Thymus (tissue), 11 donors: ENCODE measurements around the gene DOCK3. TPM values are rescaled to one million over a fixed set of nuclear protein-coding genes. Genes with fewer than 3 reads are reported as not detected.
"Not testable (repeated sequence)": the region's sequence is repeated elsewhere in the genome, so short reads cannot be mapped to it uniquely, and the experiment has no call there.

Experiments
- DNase-seq, 9 donors: peaks; one replicate each; pipeline ENCODE4 v3.0.0-alpha.2; 2013; ENCODE audit warnings: low spot score in 9 of 9, low read depth in 6 of 9, missing footprints in 1 of 9
- H3K27ac ChIP-seq, 2 donors: one replicate each; pipeline ENCODE4 v1.5.1; 2013; ENCODE audit warnings: control low read depth in 1 of 2, low read depth in 1 of 2, low read length in 1 of 2, mild to moderate bottlenecking in 1 of 2, moderate library complexity in 1 of 2
- H3K27me3 ChIP-seq, 2 donors: one replicate each; pipeline ENCODE4 v1.5.1; 2013; ENCODE audit warnings: low read length in 1 of 2; ENCODE audit not compliant: control insufficient read depth in 2 of 2, insufficient read depth in 1 of 2
- H3K36me3 ChIP-seq, 2 donors: one replicate each; pipeline ENCODE4 v1.5.1; 2013; ENCODE audit warnings: low read length in 1 of 2, mild to moderate bottlenecking in 1 of 2, moderate library complexity in 1 of 2; ENCODE audit not compliant: control insufficient read depth in 2 of 2, insufficient read depth in 2 of 2
- H3K4me1 ChIP-seq, 2 donors: one replicate each; pipeline ENCODE4 v1.5.1; 2013; ENCODE audit warnings: low read length in 2 of 2; ENCODE audit not compliant: control insufficient read depth in 2 of 2, insufficient read depth in 2 of 2
- H3K4me3 ChIP-seq, 2 donors: one replicate each; pipeline ENCODE4 v1.5.1; 2013; ENCODE audit warnings: low read length in 2 of 2, control low read depth in 1 of 2, mild to moderate bottlenecking in 1 of 2
- H3K9me3 ChIP-seq, 2 donors: one replicate each; pipeline ENCODE4 v1.5.1; 2013; ENCODE audit warnings: low read length in 1 of 2, mild to moderate bottlenecking in 1 of 2; ENCODE audit not compliant: control insufficient read depth in 2 of 2, insufficient read depth in 1 of 2
- WGBS: extraction: QIAGEN DNeasy Blood & Tissue Kit; methylation state at CpG from one replicate; pipeline ENCODE4 v1.1.7; 2013; 5-methylcytosine and 5-hydroxymethylcytosine counted together
- polyA plus RNA-seq: library from polyadenylated mRNA; stranded (reverse); fragments of 200-250 nt; gene quantifications from one replicate; pipeline ENCODE4 v1.2.3, GENCODE V29; 2013
- total RNA-seq: library from RNA; stranded (reverse); fragments of 120-200 nt; gene quantifications from one replicate; pipeline ENCODE4 v1.2.4, GENCODE V29; 2013
- donor health status: healthy.

The DOCK3 gene
- total and polyA plus RNA-seq, 2 donors: 0.05 to 0.21 TPM

- H3K27ac ChIP-seq, H3K4me1 ChIP-seq, H3K4me3 ChIP-seq, H3K9me3 ChIP-seq, DNase-seq, H3K36me3 ChIP-seq: not testable (repeated sequence)
- WGBS: 80% methylated on average over 9 of the region's 9 CpGs
- peaks cover 0 to 14% of the 10 kb centered on the region in 2 donors for H3K27me3 ChIP-seq
These were observed 8.9 kb upstream of the DOCK3 start for GRCh38 chr3:50665841-50666115.

DNA sequence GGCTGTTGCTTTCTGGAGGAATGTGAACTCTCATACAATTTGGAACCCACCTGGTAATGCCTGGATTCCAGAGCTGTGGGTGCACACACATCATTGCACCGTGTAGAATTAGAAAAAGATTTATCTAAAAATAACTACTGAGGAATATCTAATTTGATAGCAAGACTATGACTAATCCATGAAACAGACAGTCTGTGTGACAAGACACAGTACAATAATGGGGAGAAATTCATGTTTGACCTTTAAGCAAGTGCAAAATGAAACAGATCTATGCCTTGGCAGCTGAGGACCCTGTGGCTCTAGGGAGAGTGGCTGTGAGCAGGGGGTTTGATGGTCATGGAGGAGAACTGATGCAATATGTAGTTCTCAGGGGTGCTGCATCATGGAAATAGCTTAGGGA is 7.9 kb upstream of the DOCK3 start:
- Histone ChIP-seq H3K27me3 (peaks cover 0 to 22% of the 10 kb centered on the region in 2 donors), H3K4me3 (no peak overlapping the region), H3K9me3 (no peaks in the 10 kb centered on the region), H3K36me3 (no peaks in the 10 kb centered on the region), H3K4me1 (no peaks in the 10 kb centered on the region), H3K27ac (no peak overlapping the region)
- 90% methylated on average over 1 of the region's 1 CpG for WGBS
- DNase-seq: no peak

DNA sequence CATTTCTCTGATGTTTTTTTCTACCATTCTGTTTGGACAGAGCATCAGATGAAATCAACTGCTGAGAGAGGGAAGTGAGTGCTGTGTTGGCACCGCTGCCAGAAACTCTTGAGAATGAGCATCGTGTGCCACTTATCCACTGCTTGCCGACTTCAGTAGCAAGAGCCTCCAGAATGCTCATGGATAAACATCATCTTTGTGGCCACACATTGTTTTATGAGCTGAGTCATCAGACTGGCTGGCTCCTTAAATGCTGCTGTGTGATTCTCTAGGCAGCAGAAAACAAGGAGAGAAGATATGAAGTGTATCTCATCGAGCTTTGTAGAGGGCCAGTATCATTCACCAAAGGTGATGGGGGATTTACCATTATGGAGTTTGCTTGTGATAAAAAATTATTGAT is 3.4 kb upstream of the DOCK3 start:
- H3K36me3 ChIP-seq: no peaks in the 10 kb centered on the region
- no peaks in the 10 kb centered on the region for H3K9me3 ChIP-seq
- H3K4me1 ChIP-seq: peaks cover 5 to 9% of the 10 kb centered on the region in 2 donors
- no peak overlapping the region for H3K27ac ChIP-seq
- WGBS: 85% methylated on average over 4 of the region's 4 CpGs
- no peak overlapping the region for H3K4me3 ChIP-seq
- DNase-seq: no peak
- H3K27me3 ChIP-seq: peaks cover 35 to 61% of the 10 kb centered on the region in 2 donors

- Histone ChIP-seq H3K4me3 (no peak overlapping the region), H3K27me3 (peaks cover 39 to 69% of the 10 kb centered on the region in 2 donors), H3K36me3 (no peaks in the 10 kb centered on the region), H3K9me3 (no peaks in the 10 kb centered on the region), H3K27ac (no peak overlapping the region), H3K4me1 (peaks cover 5 to 9% of the 10 kb centered on the region in 2 donors)
- DNase-seq: no peak
- WGBS: 87% methylated on average over 3 of the region's 3 CpGs
These were observed 2.1 kb upstream of the DOCK3 start for GRCh38 chr3:50672656-50673055.

DNA sequence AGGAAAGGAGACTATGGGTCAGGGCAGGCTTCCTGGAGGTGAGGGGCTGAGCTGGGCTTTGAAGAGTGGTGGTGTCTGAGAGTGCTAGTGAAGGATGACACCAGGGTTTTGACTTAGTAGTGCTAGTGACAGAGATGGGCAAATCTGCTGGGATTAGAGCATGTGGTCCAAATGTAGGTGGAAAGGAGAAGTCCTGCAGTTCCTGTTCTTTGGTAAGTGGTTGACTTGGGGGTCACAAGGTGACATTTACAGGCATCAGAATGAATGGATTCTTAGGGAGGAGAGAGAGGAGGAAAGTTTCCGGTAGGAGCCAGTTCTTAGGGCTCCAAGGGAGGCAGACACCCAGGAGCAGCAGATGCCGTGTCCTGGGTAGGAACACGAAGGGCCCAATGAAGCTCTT is 796 bp upstream of the DOCK3 start:
- H3K4me3 ChIP-seq: no peak overlapping the region
- DNase-seq: no peak
- peaks cover 5 to 9% of the 10 kb centered on the region in 2 donors for H3K4me1 ChIP-seq
- H3K36me3 ChIP-seq: no peaks in the 10 kb centered on the region
- 63% methylated on average over 3 of the region's 3 CpGs for WGBS
- no peaks in the 10 kb centered on the region for H3K9me3 ChIP-seq
- H3K27me3 ChIP-seq: peaks cover 39 to 77% of the 10 kb centered on the region in 2 donors
- H3K27ac ChIP-seq: no peak overlapping the region

DNA sequence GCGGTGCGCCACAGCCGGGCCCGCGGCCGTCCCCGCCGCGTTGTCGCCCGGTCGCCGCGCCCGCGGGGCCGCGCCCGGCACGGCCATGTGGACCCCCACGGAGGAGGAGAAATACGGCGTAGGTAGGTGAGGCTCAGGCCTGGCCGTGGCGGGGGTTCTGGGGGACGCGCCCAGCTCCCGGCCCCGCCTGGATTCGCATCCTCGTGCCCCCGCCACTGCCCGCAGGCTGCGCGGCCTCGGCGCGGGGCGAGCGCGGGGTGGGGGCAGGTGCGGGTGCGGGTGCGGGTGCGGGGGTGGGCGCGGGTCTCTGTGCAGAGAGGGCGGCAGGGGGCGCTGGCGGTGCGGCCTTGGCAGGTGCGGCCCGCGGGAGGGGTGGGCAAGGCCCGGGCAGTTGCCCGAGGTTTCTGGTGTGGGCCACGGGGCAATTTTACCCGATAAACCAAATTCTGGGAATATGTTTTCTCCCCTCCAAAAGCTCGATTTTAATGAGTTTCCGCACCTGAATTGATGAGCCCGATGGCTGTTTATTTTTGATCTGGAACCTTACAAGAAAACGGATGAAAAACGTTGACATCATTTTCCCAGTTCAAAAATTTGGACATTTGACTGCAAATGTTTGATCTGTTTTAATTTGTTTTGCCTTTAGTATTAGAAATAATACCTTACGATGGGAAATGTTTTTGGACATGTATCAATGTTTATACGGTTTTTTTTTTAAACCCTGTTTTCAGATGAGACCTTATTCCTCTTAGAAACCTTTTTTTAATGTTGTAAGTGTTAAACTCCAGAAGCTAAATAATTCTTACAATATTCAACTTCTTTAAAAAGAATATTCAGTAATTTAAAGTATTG is 678 bp downstream of the DOCK3 start:
- no peak overlapping the region for H3K27ac ChIP-seq
- DNase-seq: no peak

DNA sequence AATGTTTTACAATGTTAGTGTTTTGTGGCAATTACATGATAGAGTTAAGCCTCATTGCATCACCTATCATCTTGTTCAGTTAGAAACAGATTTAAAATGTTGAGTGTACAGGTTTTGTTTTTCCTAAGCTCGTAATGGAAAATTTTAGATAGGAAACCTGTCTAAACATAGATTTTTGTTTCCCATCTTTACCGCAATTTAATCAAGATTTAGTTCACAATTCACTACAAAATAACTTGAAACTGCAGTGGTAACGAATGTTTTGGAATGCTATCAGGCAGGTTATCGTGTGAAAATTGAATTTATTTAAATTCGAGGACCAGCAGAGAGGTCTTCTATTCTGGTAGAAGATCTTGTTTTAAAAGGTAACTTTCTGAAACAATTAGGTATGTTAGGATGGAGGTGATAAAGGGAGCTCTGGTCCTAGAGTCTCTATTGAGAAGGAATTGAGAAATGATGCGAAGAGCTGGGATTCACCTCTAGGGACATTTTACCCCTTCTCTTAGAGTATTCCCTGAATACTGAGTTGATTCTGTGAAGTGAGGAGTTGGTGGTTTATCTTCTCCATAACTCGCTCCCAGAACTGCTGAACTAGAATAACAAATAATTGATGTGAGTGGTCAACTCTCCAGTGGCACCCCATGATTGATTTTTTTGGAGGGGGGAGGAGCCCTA is 1.4 kb downstream of the DOCK3 start:
- peaks cover 5 to 9% of the 10 kb centered on the region in 2 donors for H3K4me1 ChIP-seq
- no peak overlapping the region for H3K4me3 ChIP-seq
- no peaks in the 10 kb centered on the region for H3K9me3 ChIP-seq
- no peak for DNase-seq
- WGBS: 87% methylated on average over 7 of the region's 7 CpGs
- H3K27me3 ChIP-seq: peaks cover 39 to 75% of the 10 kb centered on the region in 2 donors
- no peak overlapping the region for H3K27ac ChIP-seq
- no peaks in the 10 kb centered on the region for H3K36me3 ChIP-seq

More for the DNA sequence above, 678 bp downstream of the DOCK3 start:
- H3K9me3 ChIP-seq: no peaks in the 10 kb centered on the region
- peaks cover 5 to 9% of the 10 kb centered on the region in 2 donors for H3K4me1 ChIP-seq
- H3K4me3 ChIP-seq: peak overlapping the region in 1 of 2 donors; percentile 50
- WGBS: 3% methylated on average over 65 of the region's 65 CpGs
- no peaks in the 10 kb centered on the region for H3K36me3 ChIP-seq
- H3K27me3 ChIP-seq: peaks cover 39 to 78% of the 10 kb centered on the region in 2 donors

DNA sequence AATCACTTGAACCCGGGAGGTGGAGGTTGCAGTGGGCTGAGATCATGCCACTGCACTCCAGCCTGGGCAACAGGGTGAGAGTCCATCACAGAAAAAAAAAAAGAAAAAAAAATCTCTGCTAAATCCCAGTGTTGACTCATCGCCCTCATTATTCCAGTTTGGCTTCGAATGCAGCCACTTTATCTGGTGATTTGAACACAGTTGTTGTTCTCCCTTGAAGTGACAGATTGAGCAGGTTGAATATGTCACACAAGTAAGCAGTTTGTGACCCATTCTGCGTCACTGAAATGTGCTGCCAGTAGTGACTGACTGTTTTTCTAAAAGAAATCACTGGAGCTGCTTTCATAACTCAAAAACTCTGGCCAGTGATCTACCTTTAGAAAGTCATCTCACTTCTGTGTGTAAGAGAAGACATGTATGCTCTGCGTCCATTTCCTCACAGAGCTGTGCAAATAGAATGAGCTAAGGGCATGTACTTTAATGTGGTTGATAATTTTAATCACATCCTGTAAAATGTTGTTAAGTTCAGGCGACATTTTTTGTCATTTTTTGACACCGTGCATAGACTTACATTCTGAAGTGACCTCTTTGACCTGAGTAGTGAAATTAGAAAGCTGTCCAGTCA is 12.5 kb downstream of the DOCK3 start:
- 96% methylated on average over 7 of the region's 7 CpGs for WGBS
- H3K9me3 ChIP-seq: no peaks in the 10 kb centered on the region
- no peaks in the 10 kb centered on the region for H3K4me1 ChIP-seq
- DNase-seq: no peak
- H3K27me3 ChIP-seq: peaks cover 0 to 6% of the 10 kb centered on the region in 2 donors
- H3K27ac ChIP-seq: no peak overlapping the region
- H3K4me3 ChIP-seq: no peak overlapping the region
- H3K36me3 ChIP-seq: no peaks in the 10 kb centered on the region

DNA sequence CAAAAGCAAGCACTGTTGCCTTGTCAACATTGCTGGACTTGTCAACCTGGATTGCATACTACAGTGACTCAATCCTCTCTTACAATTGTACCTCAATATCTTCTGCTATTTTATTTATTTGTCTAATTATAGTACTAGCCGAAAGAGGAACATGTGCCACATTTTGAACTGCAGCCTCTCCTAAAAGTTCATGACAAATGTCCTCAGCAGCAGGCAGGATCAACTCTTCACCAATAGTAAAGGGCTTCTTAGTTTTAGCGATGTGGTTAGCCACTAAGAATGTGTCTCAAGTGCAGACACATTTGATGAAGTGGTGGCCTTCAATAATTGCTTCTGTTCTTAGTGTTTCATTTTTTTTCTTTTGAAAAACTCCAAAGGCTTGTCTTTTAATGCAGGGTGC is 13.2 kb downstream of the DOCK3 start:
- Histone ChIP-seq H3K27me3 (peaks cover 0 to 6% of the 10 kb centered on the region in 2 donors), H3K9me3 (no peaks in the 10 kb centered on the region), H3K4me1 (no peaks in the 10 kb centered on the region), H3K27ac (no peak overlapping the region), H3K36me3 (no peaks in the 10 kb centered on the region), H3K4me3 (no peak overlapping the region)
- 86% methylated on average over 2 of the region's 2 CpGs for WGBS
- DNase-seq: no peak
